SW480 (cell line): ENCODE results near the gene MOCOS.

Source experiments
- DNase-seq: peaks from one replicate; pipeline ENCODE4 v3.0.0-alpha.2; 2016; ENCODE audit warnings: low spot score

The MOCOS gene

DNA sequence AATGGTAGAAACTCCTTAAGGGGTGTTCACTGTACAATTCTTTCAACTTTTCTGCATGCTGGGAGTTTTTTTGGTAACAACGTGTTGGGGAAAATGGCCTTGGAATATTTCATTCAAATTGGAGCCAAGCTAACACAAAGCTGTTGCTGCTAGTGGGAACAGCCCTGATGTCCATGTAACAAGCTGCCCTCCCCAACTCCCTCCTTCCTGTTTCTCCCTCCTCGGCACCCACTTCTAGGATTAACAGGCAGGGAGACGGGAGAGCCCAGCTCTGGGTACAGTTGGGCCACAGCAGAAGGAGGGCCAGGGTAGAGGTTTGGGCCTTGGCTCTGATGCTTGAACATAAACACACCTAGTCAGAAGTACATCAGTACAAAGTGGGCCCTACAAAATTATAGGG is 9.4 kb upstream of the MOCOS start:
- DNase-seq, result no peak

DNA sequence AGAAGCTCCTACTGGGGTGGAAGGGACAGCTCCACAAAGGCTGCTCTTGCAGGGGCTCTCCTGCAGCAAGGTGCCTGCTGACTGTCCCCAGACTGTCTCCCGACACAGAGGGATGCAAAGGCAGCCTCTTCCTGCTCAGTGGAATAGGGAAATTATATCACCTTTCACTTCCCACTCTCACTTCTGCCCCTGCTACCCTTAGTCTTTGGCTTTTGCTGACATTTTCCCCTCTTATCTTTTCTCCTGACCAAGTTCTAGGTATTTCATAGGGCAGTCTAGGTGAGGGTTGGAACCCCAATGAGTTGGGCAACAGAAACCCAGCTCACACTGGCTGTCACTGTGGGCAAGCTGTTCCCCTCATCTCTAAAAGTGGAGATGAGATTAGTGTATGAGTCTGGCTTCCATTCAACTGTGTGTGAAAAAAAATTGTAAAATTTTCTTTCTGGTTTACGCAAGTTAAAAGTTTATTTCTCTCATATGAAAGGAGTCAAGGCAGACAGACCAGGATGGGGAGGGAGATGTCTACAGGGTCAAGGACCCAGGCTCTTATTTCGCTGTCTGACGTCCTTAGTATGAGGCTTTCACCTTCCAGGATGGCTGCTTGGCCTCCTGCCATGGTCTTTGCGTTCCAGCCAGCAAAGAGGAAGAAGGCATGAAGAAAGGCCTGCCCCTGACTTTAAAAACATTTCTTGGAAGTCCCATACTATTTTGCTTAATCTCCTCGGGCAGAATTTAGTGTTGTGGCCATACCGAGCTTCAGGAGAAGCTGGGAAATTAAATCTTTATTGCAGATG is 7.5 kb upstream of the MOCOS start:
- no peak for DNase-seq

DNA sequence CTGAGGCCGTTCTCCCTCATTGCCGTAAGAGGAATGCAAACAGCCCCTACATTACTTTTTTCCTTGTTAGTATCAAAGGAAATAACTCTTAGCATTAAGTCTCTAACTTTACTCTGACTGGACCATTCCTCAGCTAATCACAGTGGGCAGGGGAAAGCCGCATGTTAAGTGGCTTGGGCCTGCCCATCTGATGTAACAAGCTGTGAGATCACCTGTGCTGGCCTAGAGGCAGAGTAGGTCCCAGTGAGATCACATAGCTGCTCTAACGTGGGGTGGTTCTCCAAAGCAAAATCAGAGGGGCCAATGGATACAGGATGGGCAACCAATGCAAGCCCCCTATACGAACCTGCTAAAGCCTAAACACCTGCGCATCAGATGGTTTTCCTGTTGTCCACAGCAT is 5.9 kb upstream of the MOCOS start:
- no peak for DNase-seq

DNA sequence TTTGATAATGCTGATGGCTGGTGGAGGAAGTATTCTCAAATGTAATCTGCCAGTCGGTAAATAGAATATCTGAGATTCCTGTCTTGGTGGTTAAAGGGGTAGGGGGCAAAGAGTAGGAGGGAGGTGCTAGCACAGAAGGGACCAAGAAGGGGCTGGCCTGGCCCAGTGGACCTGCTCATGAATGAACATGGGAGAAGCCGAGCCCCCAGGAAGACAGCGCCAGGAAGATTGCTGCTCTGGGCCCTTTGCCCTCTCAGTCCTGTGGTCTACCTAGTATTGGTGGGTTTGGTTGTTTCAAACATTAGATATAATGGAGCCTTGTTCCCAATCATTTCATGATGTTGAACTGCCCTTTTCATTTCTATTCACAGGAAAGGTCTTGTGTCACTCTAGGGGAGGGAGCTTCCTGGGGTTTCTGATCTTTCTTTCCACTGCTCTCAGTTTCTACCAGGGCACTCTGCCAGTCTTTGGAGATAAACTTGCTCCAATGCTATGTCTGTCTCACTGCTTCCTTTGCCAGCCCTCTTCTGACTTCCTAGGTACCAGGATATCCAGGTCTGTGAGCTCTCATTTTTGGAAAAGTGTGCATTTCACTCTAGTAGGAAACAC is 5.3 kb upstream of the MOCOS start:
- no peak for DNase-seq

DNA sequence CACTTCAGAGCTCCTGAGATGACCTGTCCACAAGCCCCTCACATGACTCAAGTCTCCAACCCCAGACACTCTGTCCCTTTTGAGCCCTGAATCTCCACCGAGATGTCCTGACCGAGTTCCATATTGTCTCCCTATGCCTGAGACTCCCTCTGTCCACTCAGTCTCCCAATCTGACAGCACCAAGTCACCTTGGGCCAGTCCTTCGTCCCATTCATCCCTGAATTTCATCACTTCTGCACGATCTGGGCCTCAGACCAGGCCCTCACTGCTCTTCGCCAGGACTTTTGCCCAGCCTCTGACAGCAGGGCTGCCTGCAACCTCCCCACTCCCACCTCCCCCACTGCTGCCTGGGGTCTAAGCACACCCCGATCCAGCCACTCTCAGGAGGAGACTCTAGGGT is 4.3 kb upstream of the MOCOS start:
- no peak for DNase-seq

DNA sequence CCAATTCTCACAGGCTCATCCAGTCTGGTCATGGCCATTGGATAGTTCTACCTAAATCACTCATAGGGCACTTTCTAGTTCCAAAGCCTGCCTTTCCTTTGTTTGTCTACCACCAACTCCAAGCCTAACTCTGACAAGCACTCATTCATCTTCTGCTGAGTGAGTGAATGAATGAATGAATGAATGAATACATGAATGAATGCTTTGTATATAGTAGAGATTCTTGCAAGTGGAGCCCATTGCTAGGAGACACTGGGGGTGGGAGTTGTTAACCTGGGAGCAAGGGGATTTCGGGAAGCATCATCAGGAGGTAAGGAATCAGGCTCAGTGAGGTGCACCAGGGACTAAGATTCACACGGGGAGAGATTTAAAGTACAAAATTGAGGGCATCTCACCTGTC is 3.3 kb upstream of the MOCOS start:
- no peak for DNase-seq

DNA sequence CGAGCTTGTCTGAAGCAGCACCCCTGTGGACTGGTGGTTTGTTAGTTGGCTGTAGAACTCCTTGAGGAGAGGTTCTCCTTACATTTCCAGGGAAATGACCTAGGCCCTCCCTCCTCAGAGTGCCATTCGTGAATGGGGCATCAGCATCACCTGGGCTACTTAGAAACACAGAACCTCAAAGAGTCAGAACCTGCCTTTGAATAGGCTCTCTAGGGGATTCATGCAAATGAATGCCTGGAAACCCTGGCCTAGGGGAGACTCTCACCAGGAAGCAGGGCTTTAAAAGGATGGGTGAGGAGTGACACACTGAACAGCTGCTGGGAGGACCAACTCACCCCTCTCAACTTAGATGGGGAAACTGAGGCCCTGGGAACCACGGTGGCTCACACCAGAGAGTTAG is 2.1 kb upstream of the MOCOS start:
- no peak for DNase-seq

DNA sequence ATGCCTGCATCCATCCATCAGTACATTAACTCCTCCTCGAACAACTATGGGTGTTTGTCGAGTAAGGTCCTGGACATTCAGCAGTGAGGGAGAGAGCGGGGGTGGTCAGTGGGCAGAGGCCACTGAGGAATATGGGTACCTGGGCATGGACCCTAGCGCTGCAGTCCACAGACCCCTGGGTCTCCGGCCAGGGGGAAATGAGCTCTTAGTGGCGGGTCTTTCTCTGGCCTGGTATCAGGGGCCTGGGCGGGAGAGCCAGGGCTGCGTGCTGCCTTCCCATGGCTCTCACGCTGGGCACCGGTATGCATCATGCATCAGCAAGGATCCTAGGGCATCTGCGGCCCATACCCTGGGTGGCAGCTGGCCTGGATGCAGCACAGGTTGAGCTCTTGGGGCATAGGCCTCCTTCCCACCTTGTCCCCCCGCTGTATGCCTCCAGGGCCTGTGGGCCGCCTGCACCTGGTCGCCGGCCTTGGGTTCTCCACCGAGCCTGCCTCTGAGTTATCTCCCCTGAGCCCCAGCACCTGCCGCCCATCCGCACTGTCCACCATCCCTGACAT is 1.3 kb upstream of the MOCOS start:
- DNase-seq, result no peak

DNA sequence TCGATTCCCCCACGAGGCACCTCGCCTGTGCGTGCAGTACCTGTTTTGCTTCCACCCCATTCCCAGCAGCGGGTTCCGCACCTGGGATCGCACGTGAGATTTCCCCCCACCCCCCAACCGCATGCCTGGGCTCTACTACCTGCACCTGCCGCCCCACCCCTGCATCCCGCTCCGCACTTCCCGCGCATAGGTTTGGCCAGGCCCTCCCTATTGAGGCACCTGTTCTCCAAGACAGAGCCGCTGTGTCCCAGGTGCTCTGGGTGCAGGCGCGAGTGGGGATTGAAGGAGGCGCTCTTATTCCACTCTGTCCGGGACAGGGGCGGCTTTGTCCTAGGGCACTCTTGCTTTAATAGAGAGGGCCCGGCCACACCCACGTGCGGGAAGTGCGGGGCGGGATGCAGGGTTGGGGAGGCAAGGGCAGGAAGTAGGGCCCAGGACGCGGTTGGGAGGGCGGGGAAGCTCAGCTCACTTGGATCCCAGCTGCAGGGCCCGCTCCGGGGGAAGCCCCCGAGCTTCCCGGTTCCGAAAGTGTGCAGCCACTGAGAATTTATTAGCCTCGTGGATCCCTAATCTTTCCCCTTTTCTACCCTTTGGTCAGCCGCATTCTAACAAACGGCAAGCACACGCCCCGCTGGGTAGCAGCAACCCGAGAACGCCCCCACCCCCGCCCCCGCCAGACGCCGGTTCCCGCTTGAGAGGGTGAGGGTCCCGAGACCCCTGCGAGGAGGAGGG is 670 bp upstream of the MOCOS start:
- DNase-seq, result peak; percentile 30

DNA sequence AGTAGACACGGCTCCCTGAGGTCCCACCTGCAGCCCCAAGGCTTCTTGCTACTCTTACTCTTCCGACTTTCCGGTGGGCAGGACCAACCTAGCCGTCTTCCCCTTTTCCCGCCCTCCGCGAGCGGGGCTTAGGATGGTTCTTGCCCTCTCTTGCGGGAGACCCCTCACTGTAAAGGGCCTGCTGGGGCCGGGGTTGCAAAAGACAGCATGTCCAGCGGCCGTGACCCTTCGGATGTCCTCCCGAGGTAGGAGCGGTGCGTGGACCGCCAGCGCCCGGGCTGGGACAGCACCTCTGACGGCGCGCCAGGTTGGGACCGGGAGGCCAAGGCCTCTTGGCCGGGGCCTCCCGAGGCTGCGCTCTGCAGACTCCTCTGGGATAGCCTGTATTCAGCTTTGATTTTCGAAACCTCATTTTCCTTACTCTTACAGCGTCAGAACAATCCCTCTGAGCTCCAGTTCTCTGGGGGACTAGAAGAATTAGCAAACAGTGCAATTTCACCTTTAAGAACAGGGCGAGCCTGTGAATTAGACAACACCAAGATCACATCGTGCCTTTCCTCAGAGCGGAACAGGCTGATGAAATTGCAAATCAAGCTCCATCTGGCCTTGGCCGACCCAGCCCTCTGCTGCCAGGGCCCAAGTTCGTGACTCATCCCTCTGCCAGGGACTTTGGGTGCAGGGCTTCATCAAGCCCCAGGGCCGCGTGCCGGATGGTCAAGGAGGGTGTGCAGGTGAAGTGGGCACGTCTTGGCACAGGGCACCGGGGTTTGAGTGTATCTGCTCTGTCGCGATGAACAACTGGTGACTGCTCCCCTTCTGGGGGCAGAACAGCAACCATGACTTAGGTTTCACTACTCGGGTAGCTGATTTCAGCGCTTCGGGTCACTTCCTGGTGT is 777 bp downstream of the MOCOS start:
- peak; percentile 9 for DNase-seq

DNA sequence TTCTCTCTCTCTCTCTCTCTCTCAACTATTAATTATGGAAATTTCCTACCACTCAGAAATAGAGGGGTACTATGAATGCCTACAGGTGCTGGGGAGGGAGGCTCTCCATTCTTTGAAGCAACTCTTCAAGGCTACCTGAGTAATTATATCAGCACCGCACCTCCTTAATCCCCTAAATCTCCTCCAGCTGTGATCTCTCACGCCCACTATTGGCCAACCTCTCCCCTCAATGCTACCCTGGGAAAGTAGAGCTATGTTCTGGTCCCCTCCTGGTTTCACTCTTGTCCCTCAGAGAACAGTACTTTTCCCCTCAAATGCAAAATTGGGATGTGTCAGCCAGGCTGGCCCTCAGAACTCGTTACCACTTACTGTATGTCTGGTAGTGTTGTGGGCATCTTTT is 1.6 kb downstream of the MOCOS start:
- no peak for DNase-seq

DNA sequence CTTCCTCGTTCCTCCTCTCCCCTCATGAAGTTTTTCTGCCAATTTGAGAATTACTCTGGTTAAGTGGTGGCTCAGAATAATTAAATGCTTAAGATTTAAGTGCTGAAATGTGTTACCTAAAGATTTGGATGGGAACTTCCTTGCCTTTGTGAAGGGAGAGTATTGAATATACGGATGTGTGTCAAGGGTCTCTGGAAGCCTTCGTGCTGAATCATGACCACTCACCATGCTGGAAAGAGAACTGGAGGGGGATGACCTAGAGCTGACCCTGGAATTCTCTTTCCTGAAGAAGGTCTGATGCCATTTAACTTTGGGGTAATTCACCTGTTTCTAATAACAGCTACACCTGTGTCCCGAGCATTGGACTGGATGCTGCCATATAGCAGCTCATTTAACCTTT is 2.2 kb downstream of the MOCOS start:
- no peak for DNase-seq

DNA sequence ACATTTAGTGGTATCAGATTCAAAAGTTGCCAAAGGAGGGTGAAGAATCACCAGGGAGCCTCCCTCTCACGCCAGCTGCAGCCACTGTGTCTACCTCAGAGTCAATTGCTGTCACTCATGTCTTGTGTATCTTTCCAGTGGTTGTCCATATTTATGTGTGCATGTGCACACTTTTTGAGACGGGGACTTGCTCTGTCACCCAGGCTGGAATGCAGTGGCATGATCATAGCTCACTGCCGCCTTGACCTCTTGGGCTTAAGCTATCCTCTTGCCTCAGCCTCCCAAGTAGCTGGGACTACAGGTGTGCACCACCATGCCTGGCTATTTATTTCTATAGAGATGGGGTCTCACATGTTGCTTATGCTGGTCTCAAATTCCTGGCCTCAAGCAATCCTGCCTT is 4.0 kb downstream of the MOCOS start:
- DNase-seq, result no peak

DNA sequence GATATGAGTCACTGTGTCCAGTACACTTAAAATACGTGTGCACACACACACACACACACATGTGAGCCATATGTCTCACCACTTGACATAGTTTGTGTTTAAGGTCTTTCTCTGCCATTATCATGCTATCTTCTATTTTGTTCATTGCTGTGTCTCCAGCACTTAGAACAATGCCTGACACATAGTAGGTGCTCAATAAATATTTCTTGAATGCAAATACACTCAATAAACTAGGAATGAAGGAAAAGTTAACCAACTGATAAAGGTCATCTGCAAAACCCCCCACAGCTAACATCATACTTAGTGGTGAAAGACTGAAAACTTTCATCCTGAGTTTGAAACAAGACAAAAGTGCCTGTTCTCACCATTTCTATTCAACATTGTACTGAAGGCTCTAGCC is 4.4 kb downstream of the MOCOS start:
- DNase-seq, result no peak

DNA sequence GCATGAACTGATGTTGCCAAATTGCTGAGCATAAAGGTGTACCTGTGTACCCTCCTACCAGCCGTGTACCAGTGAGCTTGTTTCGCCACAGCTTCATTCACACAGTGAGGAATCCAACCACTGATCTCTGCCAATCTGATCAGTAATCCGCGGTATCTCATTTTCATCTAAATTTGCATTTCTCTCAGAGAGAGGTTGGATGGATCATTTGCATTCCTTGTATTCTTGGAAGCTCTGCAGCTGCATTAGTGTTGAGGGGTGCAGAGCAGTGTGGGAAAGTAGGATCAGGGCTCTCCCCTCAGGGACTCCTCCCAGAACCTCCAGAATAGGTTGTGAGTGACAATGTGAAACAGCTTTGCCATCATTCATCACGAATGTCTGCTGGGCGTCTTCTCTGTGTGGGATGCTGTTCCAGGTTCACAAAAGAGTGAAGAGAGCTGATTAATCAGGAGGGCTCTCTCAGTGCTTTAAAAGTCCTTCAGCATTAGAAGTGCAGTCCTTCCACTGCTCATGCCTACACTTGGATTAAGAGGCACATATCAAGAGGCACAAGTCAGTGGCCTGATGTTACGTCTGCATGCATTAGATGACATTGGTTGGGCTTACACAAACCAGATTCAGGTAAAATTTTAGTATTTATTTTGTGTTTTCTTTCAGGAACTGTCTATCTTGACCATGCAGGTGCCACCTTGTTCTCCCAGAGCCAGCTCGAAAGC is 7.5 kb downstream of the MOCOS start:
- no peak for DNase-seq

DNA sequence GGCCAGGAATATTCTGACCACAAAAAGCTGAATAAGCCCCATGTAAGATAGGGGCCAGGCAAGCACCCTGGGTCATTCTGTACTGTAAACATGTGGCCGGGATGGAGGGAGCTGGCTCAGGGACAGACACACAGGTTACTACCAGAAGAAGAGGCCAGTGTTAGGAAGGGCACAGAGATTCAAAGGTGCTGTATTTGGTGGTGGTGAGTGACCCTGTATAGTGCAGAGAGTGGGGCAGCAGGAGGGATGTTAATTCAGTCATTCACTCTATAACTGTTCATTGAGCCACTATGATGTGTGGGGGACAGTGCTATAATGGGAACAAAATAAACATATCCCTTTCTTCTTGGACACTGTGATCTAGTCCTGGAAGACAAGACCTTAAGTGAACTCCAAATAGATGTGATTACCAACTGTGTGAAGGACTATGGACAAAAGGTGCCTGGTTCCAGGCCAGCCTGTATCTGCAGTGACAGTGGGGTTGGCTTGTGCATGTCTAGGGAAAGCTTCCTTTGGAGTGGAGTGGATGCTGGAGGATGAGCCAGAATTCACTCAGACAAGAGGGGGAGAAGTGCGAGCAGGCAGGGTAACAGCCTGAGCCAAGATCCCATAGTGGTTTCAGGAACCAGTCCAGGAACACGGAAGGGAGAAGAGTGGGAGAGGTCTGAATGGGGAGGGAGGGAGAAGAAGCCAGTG is 8.3 kb downstream of the MOCOS start:
- no peak for DNase-seq

DNA sequence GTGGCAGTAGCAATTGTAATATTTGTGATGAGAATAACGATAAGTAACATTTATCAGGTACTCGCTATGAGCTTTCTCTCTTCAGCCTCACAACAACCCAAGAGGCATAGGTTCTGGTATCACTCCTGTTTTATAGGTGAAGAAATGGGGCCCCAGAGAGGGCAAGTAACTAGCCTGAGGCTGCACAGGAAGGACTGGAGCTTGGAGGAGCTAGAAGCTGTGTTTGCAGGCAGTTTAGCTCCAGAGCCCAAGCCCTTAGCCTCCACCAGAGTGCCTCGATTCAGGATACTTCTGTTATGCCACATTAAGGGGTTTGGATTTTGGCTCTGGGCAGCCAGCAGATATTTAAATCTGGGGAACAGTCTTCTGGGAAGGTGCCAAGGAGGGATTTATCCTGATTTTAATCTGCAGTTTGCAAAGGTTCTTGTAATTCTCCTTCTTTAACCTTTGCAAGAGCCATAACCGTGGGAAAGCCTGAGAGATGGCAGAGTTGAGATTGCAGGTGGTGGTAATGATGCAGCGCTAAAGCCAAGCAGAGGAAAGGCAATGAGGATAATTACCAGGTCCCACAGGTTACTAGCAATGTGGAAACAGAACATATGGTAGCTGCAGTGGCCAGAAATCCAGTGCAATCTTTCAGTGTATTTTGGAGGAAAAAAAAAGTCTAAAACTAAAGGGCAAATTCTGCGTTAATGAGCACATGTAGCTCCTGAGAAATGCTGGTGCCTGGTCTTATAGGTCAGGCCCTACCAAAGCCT is 9.1 kb downstream of the MOCOS start:
- DNase-seq, result no peak

DNA sequence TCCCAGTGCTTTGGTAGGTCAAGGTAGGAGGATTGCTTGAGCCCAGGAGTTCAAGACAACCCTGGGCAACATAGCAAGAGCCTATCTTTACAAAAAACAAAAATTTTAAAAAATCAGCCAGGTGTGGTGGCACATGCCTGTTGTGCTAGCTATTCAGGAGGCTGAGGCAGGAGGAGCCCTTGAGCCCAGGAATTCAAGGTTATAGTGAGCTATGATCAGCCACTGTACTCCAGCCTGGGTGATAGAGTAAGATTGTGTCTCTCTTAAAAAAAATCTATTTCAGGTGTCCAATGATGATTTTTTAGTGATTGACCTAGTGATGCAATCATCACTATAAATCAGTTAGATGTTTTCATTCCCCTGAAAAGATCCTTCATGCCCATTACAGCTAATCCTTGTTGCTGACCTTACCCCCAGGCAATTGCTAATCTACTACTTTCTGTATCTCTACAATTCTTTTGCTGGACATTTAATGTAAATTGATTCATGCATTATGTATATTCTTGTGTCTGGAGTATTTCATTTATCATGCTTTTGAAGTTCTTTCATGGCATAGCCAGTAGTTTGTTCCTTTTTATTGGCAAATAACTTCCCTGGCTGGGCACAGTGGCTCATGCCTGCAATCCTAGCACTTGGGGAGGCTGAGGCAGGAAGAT is 10.3 kb downstream of the MOCOS start:
- DNase-seq, result no peak

DNA sequence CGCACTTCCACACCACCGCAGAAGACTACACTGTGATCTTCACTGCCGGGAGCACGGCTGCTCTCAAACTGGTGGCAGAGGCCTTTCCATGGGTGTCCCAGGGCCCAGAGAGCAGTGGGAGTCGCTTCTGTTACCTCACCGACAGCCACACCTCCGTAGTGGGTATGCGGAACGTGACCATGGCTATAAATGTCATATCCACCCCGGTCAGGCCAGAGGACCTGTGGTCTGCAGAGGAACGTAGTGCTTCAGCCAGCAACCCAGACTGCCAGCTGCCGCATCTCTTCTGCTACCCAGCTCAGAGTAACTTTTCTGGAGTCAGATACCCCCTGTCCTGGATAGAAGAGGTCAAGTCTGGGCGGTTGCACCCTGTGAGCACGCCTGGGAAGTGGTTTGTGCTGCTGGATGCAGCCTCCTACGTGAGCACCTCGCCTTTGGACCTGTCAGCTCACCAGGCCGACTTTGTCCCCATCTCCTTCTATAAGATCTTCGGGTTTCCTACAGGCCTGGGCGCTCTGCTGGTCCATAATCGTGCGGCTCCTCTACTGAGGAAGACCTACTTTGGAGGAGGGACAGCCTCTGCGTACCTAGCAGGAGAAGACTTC is 12.5 kb downstream of the MOCOS start:
- DNase-seq, result no peak
